HG03135 (cell line): Measurements from ENCODE around the gene FBLN2.
"Not testable (repeated sequence)": the region's sequence is repeated elsewhere in the genome, so short reads cannot be mapped to it uniquely, and the experiment has no call there.

ENCODE experiments used
- ATAC-seq: cut with Tn5 transposase; IDR thresholded peaks from one replicate; pipeline ENCODE4 v1.9.1; 2021; ENCODE audit warnings: mild to moderate bottlenecking, moderate library complexity; ENCODE audit not compliant: unreplicated experiment

Gene FBLN2

GRCh38 chr3:13544951-13545651, 3.8 kb upstream of the FBLN2 start:
- ATAC-seq = no peak

- ATAC-seq = no peak
These were observed 2.9 kb upstream of the FBLN2 start for GRCh38 chr3:13545952-13546454.

- no peak for ATAC-seq
These were observed 2.2 kb upstream of the FBLN2 start for GRCh38 chr3:13546667-13547171.

- ATAC-seq = no peak
These were observed 1.1 kb upstream of the FBLN2 start for GRCh38 chr3:13547591-13548371.

- ATAC-seq = no peak
These were observed 898 bp downstream of the FBLN2 start for GRCh38 chr3:13549623-13550422.

- no peak for ATAC-seq
These were observed 1.4 kb downstream of the FBLN2 start for GRCh38 chr3:13550423-13550690.

- no peak for ATAC-seq
These were observed 2.0 kb downstream of the FBLN2 start for GRCh38 chr3:13550791-13551360.

GRCh38 chr3:13552857-13553652, 4.1 kb downstream of the FBLN2 start:
- ATAC-seq = no peak

- no peak for ATAC-seq
These were observed 4.8 kb downstream of the FBLN2 start for GRCh38 chr3:13553686-13554085.

- no peak for ATAC-seq
These were observed 6.8 kb downstream of the FBLN2 start for GRCh38 chr3:13555753-13556152.

- ATAC-seq = no peak
These were observed 7.3 kb downstream of the FBLN2 start for GRCh38 chr3:13556207-13556606.

GRCh38 chr3:13556917-13557316, 8.0 kb downstream of the FBLN2 start:
- ATAC-seq = no peak

- ATAC-seq = no peak
These were observed 8.5 kb downstream of the FBLN2 start for GRCh38 chr3:13557417-13557816.

- ATAC-seq = no peak
These were observed 9.0 kb downstream of the FBLN2 start for GRCh38 chr3:13557926-13558325.

- no peak for ATAC-seq
These were observed 9.7 kb downstream of the FBLN2 start for GRCh38 chr3:13558651-13559050.

- no peak for ATAC-seq
These were observed 11.0 kb downstream of the FBLN2 start for GRCh38 chr3:13559764-13560525.

- ATAC-seq = no peak
These were observed 12.5 kb downstream of the FBLN2 start for GRCh38 chr3:13561376-13561775.

GRCh38 chr3:13561967-13562366, 13.0 kb downstream of the FBLN2 start:
- ATAC-seq = no peak

GRCh38 chr3:13562421-13562820, 13.5 kb downstream of the FBLN2 start:
- ATAC-seq = not testable (repeated sequence)

- ATAC-seq = no peak
These were observed 14.4 kb downstream of the FBLN2 start for GRCh38 chr3:13563321-13563720.
